ENCODE results near the gene PCCA. TPM values are rescaled to one million over a fixed set of nuclear protein-coding genes. Genes with fewer than 3 reads are reported as not detected.

Gene PCCA
- total and polyA plus RNA-seq, 2 of the 13 experiments (the other 11 are each of a cell fraction or from before 2014, with no cell fraction given) = 15.0 to 32.2 TPM

GRCh38 chr13:100542826-100543156, 453.9 kb downstream of the PCCA start (continued):
- TF ChIP-seq CTCF (CRISPR knock-in tag; IDR thresholded peaks at IDR 0.05) = peak; percentile 15; the same call in 1 of the 2 replicates
- TF ChIP-seq ZNF513 (CRISPR knock-in tag; conservative IDR thresholded peaks at IDR 0.05) = no peak
- TF ChIP-seq HNF1A (IDR thresholded peaks at IDR 0.05; ENCODE audit: low read depth) = no peak
- TF ChIP-seq HNF1A (CRISPR knock-in tag; IDR thresholded peaks at IDR 0.05; ENCODE audit: borderline replicate concordance) = no peak
- no peak for TF ChIP-seq HES4 (CRISPR knock-in tag; IDR thresholded peaks at IDR 0.05; ENCODE audit: borderline replicate concordance)
- no peak for TF ChIP-seq RBFOX2 (IDR thresholded peaks at IDR 0.05; ENCODE audit: low read depth, low read length)
